Fibroblast of villous mesenchyme (primary cell): Measurements from ENCODE around the gene HOXC11. TPM values are rescaled to one million over a fixed set of nuclear protein-coding genes. Genes with fewer than 3 reads are reported as not detected.

Source experiments
- DNase-seq: peaks from one replicate; pipeline ENCODE4 v3.0.0-alpha.2; 2010; ENCODE audit warnings: low read depth
- H3K4me3 ChIP-seq: 2 replicates; pipeline ENCODE4 v1.5.1; 2011; ENCODE audit warnings: low read depth, mild to moderate bottlenecking, low read length
- total RNA-seq: library from RNA; depleted of rRNA; stranded (reverse); fragments of >200 nt; gene quantifications from 2 replicates; pipeline ENCODE4 v1.2.3, GENCODE V29; 2012
- TF ChIP-seq, protein P1 (sequence below): IDR thresholded peaks from 2 replicates; pipeline ENCODE4 v1.5.1; 2012; ENCODE audit warnings: low read depth, mild to moderate bottlenecking, low read length; ENCODE audit not compliant: insufficient read depth

The HOXC11 gene
- total RNA-seq, 1 donor = 0.86 TPM

DNA sequence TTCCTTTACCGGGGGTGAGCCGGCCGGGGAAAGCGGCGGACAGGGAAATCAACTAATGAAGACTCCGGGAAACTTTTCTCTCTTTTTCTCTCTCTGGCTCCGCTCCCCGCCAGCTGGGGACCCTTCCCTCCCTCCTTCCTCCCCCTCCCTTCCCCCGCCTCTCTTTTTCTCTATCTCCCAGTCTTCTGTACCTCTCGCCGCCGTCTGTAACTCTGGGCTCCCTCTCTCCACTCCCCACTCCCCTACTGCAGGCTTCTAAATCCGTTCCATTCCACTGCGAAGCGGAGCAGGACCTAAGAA is 6.9 kb upstream of the HOXC11 start:
- TF ChIP-seq, protein P1, sequence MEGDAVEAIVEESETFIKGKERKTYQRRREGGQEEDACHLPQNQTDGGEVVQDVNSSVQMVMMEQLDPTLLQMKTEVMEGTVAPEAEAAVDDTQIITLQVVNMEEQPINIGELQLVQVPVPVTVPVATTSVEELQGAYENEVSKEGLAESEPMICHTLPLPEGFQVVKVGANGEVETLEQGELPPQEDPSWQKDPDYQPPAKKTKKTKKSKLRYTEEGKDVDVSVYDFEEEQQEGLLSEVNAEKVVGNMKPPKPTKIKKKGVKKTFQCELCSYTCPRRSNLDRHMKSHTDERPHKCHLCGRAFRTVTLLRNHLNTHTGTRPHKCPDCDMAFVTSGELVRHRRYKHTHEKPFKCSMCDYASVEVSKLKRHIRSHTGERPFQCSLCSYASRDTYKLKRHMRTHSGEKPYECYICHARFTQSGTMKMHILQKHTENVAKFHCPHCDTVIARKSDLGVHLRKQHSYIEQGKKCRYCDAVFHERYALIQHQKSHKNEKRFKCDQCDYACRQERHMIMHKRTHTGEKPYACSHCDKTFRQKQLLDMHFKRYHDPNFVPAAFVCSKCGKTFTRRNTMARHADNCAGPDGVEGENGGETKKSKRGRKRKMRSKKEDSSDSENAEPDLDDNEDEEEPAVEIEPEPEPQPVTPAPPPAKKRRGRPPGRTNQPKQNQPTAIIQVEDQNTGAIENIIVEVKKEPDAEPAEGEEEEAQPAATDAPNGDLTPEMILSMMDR = no peak
- H3K4me3 ChIP-seq = peak overlapping the region; percentile 66
- DNase-seq = no peak

DNA sequence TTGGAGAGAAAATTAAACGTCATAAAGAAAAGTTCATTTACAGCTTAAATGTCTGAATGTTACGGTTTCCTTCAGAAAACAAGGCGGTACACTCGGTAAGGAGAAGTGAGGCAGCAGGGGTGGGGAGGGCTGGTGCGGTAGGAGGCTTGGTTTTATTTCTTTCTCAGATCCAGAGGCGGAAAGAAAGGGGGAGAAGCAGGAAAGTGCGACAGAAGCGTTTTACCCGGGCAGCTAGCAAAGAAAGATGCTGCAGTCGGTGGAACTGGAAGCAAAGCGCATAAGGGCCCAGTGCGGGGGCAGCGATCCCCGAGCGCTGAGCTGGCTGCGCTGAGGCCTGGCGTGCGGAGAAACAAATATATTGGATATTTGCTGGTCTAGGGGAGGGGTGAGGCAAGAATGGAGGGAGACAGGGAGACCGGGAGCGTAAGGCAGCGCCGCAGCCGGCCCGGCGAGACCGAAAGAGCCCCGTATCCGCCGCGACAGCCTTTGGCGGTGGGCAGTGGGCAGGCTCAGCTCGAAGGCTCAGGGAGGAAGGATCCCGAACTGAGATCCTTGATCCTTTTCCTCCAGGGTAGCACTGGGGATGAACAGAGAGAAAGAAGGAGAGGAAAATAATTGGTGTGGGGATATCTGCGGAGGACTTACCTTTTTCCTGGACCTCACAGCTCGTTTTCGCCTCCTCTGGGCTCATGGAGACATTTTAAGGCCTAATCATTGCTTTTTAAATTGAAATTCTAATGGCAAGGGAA is 6.4 kb upstream of the HOXC11 start:
- H3K4me3 ChIP-seq = peak overlapping the region; percentile 66
- TF ChIP-seq, protein P1 = no peak
- no peak for DNase-seq

DNA sequence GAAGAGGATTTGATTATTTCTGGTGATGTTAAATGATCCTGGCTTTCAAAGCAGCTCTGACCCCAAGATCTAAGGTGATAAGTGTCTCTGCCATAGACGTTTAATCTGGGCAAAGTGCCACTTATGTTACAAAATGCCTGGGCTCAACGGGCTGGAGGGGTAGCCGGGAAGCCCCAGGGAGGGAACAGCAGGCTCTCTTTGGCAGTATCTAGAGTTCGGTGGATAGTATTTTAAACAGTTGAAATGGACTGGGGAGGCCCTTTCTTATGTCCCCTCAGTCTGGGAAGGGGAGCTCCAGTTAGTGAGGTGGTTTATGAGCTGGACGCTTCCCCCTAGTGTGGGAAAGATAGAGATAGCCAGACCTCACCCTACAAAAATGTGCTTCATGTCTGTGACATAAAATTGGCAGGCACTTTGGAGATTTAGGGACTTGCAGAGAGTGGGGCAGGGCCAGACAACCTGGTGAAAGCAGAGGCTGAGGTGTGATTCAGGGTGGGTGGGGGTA is 5.5 kb upstream of the HOXC11 start:
- DNase-seq = no peak
- TF ChIP-seq, protein P1 = no peak
- H3K4me3 ChIP-seq = peak overlapping the region; percentile 66

DNA sequence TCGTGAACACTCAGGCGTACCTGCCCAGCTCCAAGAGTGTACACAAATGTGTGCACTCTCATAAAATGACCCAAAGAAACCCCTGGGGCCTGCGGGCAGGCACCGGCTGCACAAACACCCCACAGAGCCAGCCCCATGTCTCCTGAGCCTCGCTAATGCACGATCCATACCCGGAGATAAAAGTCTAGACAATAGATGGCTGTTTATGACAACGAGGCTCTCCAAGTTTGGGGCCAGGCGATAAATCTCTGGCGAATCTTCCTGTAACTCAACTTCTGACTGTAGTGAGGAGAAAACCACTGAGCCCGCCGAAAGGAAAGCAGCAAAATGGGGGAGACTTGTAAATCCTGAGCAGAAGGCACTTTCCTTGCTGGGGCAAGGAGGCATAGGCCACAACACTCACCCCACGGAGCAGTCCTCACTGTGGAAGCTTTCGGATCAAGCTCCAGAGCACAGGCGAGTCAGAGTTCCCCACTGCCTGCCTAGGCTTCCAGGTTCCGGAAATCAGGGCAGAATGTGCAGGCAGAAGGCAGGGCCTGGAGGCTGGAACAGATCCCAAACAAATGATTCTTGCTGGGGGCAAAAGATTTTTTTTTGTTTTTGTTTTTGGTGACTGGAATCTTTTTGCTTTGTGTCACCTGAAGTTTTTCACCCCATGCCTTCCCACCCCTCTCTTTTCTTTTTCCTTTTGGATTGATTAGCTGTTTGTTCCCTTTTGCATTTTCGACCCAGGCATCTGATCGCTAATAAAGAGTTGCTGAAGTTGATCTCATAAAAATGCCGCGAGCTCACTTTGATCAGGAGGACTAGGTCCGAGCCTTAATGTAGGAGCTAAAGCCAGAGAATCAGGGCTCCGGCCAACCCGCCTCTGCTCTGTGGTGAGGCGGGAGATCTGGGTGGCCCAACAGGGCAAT is 4.5 kb upstream of the HOXC11 start:
- DNase-seq = no peak
- peak overlapping the region; percentile 66 for H3K4me3 ChIP-seq
- TF ChIP-seq, protein P1 = no peak

DNA sequence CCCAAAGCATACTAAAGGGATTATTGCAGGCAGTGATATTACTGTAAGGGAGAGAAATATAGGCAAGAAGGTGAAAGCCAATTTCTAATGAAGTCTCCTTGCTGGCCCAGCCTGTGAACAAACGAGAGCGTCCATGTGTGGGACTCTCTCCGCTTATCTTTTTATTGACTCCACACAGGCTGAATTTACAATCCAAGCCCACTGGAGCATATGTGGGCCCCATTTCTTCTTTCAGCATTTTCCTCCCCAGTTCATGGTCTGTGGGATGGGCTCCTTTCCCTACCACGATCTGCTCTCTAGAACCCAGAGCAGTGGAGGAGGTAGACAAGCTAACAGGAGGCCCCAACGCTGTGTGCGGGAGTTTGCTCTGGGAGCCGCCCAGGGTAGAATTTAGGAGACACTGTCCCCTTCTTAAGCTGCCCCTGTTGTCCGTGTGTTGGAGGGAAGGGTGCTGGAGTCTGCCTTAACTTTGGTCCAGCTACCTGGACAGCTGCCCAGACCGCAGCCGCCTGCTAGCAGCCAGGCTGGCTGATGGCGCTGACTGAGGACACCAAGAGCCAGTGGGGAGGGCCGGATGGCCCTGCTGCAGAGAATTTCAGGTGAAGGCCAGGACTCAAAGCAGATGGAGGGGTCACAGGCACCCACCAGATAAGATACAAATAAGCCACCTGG is 3.2 kb upstream of the HOXC11 start:
- TF ChIP-seq, protein P1 = no peak
- DNase-seq = no peak
- no peak overlapping the region for H3K4me3 ChIP-seq

DNA sequence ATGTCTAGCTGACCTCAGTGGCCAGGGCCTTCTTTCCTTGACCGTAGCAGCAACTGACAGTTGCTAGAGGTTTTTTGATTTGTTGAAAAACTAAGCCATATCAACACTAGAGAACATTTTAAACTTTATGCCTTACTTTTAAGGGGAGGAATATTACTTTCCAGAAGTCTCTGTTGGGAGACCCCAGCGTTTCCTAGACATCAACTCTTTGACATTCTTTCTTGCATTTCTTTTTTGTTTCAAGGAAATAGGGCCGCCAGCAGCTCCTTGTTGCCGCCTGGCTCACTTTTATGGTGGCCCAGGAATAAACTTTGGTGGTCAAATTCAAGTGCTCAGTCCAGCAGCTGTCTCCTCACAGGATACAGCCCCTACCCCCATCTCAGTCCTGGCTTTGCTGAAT is 2.5 kb upstream of the HOXC11 start:
- no peak for DNase-seq
- TF ChIP-seq, protein P1 = no peak
- no peak overlapping the region for H3K4me3 ChIP-seq
